HG02610 (cell line): ENCODE results near the gene SLC12A8.

ENCODE experiments used
- ATAC-seq: cut with Tn5 transposase; IDR thresholded peaks from one replicate; pipeline ENCODE4 v1.9.1; 2021; ENCODE audit warnings: mild to moderate bottlenecking, moderate library complexity; ENCODE audit not compliant: unreplicated experiment

SLC12A8 gene

DNA sequence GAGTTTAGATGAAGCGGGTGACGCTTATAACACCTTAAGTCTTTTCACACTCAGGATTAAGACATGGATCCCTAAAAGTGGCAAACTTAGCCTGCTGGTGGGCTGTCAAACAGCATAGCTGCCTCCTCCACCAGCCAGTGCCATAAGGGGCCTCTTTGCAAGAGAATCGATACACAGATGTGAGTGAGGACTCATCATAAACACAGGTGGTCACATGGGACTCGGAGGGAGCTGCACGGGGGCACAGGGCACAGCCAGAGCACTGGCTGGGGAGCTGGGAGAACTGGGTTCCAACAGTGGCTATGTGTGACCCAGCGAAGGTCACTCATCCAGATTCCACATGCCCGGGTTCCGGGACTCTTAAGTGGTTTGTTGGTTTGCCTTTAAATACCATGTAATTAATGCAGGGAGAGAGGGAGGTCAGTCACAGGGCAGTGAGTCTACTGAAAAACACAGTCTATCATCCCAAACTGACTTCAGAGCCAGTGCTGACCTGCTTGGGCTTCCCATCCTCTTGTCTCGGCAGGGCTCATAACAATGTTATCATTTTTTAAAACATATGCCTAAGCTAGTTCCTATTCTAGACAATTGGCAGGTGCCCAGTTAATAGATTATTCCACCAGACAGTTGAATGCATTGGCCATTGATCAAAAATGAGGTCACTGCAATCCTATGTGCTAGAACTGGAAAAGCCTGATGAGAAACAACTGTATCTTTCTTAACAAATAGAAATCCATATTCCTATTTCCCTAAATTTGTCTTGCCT is 51.8 kb downstream of the SLC12A8 start:
- ATAC-seq, result no peak

DNA sequence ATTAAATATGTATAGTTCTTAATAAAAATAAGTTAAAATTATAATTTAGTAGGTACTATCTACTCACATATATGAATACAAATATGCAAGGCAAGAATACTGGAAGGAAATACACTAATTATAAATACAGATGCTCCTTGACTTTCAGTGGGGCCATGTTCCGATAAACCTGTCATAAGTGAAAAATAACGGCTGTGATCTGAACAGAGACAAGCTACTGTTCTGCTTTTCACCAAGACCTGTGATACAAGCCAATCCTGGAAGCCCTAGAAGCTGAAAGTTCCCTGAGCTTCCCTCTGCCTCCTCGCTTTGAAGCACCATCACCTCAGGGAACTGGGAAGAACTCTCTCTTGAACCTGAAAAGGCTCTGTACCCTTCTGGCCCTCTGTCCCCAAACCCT is 55.4 kb downstream of the SLC12A8 start:
- no peak for ATAC-seq

DNA sequence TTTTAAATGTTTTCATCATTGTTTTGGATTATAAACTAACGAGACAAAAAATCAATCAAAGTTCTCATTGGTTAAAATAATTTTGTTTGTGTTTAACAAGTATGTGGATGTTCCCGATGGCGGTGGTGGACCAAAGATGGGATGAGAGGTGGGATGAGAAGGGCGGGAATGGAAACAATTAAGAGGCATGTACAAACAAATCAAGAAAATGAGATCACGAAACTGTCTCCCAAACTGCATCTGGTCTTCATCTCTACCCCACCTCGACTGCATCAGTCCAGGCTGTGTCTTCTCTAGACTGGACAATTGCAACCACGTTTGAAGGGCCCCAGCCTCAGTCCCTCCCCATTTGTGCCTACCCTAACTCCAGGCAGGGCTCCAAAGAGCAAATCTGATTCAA is 56.1 kb downstream of the SLC12A8 start:
- no peak for ATAC-seq

DNA sequence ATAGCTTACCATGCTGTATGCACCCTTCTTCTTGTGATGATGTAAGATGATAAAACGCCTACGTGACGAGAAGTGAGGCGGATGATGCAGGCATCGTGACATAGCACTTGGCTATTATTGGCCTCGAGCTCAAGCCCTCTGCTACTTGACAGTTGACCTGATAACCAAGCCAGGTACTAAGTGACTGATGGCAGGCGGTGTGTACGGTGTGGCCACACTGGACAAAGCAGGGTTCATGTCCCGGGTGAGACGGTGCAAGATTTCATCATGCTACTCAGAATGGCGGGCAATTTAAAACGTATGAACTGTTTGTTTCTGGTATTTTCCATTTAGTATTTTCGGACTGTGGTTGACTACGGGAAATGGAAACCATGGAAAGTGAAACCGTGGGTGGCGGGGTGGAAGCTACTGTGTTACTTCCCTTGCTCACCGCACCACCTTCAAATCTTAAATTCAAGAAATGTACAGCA is 57.7 kb downstream of the SLC12A8 start:
- no peak for ATAC-seq

DNA sequence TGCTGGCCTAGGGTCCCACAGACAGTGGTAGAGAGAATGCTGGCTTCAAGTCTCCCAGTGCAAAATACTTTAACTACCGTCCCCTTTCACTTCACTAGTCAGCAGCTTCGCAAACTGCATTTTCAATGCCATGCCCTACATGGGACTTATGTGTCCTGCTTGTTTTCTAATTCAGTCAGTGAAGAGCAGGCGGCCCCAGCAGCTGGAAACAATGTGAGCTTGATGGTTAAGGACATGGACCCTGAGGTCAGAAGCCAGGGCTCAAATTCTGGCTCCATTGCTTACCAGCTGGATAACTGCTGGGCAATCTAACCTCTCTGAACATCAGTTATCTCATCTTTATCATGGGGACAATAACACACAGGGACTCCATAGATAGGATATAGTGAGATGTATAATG is 58.4 kb downstream of the SLC12A8 start:
- ATAC-seq, result no peak

DNA sequence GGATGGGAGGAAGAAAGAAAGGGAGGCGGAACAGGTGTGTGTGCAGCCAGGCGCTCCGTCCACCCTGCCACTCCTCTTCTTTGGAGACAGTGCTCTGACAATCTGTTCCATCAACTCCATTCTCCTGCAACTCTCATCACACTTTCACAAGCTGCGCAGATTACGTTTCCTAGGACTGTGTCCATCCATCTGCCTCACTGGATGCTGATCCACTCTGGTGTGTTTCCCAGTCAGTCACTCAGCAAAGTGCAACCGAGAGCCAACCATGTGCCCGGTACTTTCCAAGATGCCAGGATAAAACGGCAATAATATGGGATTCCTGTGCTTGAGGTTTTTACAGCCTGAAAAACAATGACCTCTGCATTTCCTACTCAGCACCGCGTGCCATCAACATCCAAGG is 59.6 kb downstream of the SLC12A8 start:
- no peak for ATAC-seq

DNA sequence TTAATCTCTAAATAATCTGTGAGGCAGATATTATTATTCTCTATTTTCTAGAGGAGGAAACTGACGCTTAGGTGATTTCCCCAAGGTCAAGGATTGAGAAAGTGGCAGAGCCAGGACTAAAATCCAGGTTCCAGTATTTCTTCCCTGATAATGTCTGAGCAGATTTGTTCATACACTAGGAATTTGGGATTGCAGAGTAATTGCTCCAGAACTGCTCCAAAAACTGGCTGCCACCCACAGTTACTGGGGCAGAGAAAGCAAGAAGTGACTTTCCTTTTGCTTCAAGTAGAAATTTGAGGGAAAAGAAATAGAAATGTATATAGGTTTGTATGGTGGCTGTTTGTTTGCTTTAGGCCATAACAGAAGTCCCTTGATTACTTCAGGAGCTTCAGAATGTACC is 60.6 kb downstream of the SLC12A8 start:
- no peak for ATAC-seq

DNA sequence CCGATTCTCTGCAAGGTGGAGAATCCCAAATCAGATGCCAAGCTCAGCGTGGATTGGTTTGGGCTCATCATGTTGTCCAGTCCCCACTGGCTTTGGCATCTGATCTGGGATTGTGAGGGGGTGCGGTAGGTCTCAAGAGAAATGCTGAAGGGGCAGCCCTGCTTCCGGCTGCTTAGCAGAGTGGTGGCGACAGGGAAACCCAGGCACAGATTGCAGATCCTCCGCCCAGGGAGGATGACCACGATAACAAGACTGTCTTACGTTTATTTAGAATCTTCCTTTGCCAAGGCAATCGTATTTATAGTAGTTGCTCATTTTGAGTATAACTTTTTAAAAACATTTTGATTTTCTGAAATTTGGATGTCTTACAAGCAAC is 61.1 kb downstream of the SLC12A8 start:
- no peak for ATAC-seq

DNA sequence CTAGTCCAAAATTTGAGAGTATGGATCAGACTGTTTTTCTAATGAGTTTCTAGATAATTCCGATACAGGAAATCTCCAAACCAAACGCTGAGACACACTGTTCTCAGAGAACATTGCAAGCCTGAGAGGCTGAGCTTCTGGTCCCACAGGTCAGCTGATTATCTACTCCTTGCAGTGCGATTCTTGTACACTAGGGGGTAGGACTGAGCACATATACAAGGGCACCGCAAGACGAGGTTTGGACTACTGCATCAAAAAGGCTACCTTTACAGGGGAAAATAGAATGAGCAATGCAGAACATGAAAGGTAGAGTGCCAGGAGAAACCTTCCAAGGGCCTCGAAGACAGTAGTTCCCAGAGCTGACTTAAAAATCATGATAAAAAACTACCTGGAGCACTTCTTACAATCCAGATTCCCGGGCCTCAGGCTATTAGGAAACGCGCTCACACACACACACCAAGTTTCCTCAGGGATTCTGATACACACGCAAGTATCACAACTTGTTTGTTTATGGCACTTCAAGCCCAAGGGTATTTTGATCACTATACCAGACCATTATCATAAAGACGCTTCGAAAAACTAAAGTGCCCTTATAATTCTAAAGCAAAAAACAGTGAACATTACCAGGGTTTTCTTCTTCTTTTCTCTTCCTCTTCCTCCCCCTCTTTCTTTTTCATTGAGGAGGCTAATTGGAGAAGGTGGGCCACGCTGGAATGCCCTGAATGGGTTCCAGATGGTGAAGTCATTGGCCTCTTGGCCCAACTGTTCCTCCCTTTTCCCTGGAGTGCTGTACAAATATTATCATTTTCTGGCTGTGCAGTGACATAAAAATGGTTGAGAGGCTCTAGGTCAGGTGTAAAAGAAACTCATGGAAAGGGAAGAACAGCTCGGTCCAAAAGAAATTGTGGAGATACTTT is 61.8 kb downstream of the SLC12A8 start:
- no peak for ATAC-seq

DNA sequence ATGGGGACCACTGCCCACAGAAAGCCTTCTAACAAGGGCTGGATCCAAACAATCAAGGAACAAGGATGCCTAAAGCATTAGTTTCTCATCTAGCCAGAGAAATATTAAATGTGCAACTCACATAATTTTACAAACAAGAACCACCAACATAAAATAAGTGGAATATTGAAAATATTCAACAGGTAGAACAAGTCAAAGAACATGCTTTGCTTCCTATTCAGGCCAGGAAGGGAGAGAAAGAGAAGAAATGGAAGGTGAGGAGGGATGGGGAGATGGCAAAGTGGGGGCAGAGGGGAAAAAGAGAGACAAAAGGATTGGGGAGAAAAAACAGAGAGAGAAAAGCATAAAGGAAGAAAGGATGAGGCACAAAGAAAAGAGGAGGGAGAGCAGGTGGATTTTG is 63.1 kb downstream of the SLC12A8 start:
- ATAC-seq, result no peak

DNA sequence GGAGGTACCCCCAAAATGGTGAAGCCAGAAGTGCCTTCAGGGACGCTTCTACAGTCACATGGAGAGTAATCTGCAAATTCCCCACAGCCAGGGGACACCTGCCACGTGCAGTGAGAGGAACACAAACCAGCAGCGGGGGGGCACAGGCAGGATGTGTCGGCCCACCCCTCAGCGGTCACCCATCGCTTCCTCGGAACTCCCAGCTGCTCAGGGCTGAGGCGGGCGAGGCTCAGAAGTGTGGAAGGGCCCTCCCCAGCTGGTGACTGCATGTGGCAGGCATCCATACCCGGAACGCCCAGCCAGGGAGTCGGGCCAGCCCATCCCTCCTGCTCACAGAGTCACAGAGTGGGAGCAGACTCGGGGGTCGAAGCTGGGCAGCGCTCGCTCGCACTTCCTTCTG is 63.7 kb downstream of the SLC12A8 start:
- ATAC-seq, result peak; percentile 37

DNA sequence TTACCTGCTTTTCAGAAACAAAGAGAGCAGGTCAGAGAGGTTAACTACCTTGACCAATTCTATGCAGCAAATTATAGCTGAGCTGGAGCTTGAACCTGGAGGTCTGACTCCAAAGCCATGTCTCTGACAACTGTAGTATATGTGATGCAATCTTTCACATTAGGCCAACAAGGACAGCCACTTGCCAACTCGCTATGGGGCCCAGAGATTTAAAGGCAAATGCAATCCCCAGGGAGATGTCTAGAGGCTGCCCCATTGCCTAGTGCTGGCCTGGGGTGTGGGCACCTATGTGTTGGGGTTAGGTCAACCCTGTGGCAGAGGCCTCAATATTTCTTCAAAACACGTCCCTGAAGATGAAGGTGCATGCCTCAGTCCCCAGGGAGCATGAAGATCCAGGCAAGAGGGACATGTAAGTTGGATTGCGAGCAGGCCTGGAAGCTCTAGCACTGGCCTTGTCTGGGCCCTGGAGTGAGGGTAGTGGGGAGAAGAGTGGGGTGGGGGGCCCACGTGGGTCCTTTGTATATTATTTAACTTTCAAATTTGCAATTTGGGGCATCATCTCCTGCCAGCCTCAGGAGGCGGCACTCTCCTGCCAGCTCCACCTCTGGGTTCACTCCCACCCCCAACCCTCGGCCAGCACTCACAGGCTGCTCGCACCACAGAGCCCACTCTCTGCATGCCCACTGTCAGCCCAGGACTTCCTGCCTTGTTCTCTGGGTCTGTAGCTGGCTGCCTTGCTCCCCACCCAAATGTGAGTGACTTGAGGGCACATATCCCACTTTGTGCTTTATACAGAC is 64.3 kb downstream of the SLC12A8 start:
- ATAC-seq, result peak; percentile 25

DNA sequence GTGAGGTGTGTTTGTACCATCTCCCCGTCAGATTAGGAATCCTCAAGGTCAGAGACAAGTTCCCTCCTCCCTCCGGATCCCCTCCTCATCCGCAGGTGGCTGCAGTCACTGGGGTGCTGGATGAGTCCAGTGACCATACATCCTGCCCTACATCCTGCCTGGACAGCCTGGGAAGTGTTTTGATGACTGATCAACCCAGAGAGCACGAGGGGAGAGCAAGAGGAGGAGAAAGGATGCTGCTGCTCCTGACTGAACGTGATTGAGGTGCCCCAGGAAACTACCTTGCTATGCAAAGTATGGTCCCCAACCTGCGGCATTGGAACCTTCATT is 65.1 kb downstream of the SLC12A8 start:
- no peak for ATAC-seq

DNA sequence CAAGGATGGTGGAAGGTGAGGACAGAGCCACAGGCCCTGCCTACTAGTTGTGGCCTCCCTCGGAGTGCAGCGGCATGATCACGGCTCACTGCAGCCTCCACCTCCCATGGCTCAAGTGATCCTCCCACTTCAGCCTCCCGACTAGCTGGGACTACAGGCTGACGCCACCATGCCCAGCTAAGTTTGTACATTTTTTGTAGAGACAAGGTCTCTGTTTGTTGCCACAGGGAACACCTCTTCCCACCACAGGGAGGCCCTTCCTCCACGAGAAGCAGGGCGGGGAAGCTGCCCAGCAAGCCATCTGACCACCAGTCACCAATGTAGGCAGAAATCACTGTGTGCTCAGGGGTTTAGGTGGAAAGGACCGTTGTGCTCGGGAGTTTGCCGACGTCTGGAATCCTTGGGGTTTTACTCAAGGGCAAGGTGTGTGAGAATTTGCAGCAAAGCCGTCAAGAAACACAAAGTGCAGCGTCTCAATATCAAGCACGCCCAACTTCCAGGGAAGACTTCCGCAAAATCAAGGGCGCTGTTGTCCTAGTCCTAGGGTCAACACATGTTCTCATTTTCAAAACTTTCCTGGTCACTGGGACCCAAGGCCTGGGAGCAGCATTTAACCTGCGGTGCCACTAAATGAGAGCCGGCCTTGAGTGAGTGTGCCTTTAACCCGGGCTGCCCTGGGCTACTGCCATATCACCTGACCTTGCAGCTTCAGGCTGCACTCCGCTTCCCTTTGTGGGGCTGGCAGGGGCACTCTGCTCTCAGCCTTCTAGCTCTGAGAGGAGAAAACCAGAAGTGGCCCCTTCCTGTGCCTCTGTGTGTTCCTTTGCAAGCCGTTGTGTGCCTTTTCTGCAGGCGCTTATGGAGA is 65.7 kb downstream of the SLC12A8 start:
- no peak for ATAC-seq

DNA sequence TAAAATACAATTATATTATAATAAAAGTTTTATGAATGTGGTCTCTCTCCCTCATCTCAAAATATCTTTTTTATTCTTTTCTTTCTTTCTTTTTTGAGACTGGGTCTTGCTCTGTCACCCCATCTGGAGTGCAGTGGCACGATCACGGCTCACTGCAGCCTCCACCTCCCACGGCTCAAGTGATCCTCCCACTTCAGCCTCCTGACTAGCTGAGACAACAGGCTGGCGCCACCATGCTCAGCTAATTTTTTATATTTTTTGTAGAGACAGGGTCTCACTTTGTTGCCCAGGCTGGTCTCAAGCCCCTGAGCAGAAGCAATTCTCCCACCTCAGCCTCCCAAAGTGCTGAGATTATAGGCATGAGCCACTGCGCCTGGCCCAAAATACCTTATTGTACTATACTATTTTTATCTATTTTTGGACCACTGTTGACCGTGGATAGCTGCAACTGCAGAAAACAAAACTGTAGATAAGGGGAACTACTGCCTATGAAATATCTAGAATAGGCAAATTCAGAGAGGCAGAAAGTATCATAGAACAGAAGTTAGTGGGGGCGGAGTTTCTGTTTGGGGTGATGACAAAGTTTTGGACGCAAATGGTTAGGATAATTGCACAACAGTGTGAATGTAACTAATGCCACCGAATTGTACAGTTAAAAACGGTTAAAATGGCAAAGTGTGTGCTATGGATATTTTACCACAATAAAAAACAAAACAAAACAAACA is 66.6 kb downstream of the SLC12A8 start:
- no peak for ATAC-seq

DNA sequence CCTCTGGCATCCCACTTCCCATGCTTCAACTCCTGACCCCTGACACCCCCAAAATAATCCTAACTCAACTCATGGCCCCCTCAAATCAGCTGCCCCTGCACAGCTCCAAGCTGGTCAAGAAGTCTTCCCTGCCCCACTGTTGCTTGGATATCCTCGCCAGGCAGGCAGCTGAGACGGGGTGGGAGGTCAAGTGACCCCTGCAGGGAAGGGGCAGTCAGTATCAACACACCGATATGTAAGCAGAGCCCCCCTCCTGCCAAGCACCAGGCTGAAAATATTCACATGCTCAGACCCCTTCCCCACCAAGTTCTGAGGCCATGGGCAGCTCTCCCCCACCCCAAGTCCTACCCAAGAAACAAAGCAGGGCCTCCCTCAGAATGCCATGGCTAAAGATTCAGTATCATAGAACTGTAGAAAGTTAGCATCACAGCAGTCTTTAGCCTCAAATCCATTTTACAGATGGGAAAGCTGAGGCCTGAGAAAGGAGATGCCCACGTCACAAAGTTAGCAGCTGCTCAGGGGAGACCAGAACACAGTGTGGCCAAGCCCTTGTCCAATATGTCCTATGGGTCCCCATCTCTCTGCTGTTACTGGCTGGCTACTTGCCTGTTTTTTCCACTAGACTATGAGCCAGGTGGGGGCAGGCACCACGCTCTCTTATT is 67.8 kb downstream of the SLC12A8 start:
- no peak for ATAC-seq

DNA sequence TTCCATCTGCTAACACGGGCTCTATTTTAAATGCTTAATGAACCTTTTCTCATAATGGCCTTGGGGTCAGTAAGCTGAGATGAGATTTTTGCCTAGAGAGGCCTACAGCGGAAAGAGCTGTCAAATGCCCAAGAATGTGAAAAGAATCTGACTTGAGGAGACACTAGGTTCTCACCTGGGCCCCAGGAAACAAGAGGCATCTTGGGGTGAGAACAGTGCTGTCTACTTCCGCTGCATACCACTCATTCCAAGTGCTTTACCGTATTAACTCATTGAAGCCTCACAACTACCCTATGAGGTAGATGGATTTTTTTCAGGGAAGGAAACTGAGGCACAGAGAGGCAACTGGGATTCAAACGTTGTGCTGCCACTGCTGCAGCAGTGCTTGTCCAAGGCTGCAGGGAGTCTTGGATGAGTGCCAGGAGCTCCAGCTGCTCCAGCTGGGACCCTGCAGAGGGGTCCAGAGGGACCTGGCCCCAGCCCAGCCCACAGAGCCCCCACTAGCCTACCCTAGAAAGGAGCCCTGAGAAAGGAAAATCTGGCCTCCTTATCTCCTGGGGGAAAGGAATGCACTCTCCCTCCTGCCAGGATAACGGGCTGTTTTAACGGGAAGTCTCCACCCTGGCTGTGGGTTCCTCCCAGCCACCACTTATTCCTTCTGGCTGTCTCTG is 68.4 kb downstream of the SLC12A8 start:
- no peak for ATAC-seq

DNA sequence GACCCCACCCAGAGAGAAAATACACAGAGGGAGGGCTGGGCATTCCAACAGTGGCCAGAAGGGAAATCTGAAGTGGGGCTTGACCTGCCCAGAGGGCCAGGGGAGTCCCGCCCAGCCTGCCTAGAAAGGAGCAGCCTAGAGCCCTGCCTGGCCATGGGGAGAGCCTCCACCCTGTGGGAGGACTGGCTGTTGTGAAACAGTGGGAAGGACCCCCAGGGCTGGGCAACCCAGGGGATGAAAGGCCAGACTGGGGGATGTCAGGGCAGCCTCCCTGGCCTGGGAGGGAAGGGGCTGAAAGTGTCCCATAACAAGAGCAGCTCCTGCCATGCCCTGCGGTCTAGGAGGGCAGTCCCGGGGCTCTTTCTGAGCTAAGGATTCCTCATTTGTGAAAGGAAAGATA is 69.0 kb downstream of the SLC12A8 start:
- no peak for ATAC-seq

DNA sequence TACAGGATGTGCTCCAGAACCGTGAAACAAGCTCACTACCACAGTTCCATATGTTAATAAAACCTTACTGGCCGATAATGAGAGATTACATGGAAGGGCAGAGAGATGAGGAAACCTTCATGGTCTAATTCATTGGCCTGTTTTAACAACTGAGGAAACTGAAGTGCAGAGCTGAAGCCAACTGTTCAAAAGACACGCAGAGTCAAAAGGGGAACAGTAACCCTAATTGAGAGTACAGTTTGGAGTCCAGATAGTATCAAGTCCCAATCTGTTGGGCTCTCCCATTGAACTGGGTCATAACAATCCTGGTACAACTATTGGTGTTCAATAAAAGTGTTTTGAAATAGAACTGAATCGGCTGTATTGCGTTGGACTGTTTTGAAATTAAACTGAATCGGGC is 69.6 kb downstream of the SLC12A8 start:
- ATAC-seq, result no peak
